ENCODE data around the gene ADAMTS1.

The ADAMTS1 gene

DNA sequence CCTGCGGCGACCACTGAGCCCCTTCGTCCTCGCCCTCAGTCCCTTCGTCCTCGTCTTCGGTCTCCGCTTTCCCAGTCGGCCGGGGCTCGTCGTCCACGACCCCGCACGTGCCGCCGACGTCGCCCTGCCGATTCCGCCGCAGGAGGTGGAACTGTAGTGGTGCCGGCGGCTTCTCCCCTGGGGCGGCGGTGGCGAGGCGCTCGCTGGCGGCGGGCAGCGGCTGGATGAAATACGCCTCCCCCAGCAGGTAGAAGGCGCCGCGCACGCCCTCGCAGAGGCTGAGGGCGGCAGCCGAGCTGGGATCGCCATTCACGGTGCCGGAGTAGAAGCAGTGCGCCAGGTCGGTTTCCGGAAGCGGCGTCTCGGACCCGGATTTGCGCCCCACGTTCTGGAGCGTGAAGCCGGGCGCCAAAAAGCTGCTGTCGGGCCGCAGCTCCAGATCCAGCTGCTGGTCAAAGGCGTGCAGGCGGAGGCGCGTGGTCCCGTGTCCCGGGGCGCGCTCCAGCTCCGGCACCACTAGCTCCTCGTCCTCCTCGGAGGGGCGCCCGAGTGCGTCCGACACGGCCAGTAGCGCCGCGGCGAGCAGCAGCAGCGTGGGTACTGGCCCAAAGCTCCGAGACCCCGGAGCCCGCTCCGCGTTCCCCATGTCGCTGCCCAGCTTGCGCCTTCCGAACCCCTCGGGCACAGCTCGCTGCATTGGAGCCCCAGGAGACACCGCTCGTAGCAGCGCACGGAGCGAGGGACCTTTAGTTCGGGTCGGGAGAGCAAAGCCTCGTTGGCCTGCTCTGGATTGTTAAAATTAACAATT is 747 bp downstream of the ADAMTS1 start:
- peak; percentile 58 for DNase-seq

- DNase-seq = peak; percentile 67
These were observed 1.3 kb downstream of the ADAMTS1 start for GRCh38 chr21:26843933-26844257.

DNA sequence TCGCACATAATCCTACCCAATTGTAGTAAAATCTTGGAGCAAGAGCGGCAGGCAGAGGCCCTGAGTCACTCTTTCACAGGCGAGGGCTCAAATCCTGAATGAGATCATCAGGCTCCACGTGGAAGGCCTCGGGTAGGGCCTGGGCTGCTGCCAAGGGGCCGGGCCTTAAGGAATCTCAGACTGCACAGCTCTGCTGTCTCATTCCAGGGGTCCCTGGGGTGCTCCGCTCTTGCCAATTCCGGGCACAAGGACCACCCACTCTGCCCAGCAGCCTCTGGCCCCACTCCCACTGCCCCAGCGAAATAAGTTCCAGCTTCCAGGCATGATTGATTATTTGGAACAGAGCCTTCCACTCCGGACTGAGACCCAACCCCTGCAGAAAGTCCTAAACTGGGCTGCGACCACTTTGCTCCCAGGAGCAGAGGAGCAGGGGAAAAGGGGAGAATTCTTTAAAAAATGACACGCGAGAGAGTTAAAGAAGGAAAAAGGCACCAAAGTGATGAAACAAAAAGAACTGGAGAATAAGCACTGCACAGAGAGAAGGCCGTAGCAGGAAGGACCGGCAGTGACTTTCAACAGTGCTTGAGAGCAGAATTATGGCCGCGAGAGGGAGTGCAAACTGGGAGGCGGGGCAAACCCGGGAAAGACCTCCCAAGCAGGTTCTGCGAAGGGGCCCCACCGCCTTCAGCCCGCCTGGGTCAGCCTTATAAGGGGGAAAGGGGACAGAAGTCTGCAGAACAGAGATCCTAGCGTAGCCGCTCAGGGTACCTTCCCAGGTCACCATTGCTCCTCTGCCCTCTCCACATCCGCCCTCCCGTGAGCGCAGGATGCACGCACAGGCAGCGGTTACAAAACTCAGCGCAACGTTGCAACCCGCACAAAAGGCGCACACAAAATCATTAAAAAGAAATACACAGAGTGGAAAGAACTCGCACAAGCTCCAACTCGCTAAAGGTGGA is 2.0 kb downstream of the ADAMTS1 start:
- DNase-seq = peak; percentile 98

GRCh38 chr21:26842300-26842699 is 2.9 kb downstream of the ADAMTS1 start:
- DNase-seq = peak; percentile 59

- DNase-seq = peak; percentile 92
These were observed 4.3 kb downstream of the ADAMTS1 start for GRCh38 chr21:26840912-26841311.

DNA sequence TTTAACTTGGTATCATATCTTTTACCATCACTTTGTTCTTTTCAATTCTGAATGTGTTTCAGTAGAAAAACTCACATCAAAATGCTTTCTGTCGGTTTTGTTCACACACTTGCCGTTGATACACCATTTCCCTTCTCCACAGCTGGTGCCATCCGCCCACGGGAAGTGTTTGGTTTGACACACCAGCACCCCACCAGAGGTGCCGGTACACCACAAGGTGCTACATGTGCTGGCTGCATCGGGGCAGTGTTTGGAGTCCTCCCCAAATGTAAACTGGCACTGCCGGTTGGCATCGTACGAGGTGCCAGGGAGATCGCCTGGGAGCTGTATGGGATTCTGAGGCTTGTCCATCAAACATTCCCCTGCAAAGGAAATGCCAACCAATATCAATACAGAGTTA is 5.0 kb downstream of the ADAMTS1 start:
- no peak for DNase-seq

DNA sequence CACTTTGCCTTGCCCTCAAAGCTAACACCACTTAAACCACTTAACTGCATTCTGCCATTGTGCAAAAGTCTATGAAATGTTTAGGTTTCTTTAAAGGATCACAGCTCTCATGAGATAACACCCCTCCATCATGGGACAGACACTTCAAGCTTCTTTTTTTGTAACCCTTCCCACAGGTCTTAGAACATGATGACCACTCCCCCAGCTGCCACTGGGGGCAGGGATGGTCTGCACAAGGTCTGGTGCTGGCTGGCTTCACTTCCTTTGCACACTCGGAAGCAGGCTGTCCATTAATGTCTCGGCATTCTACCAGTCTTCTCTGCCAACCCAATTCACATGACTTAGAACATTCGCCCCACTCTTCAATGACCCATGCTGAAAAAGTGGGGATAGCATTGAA is 7.7 kb downstream of the ADAMTS1 start:
- DNase-seq = no peak

GRCh38 chr21:26836528-26836927 is 8.7 kb downstream of the ADAMTS1 start:
- DNase-seq = no peak

- DNase-seq = no peak
These were observed 9.4 kb downstream of the ADAMTS1 start for GRCh38 chr21:26835714-26836265.

GRCh38 chr21:26835027-26835713 is 10.0 kb downstream of the ADAMTS1 start:
- DNase-seq = peak; percentile 80

DNA sequence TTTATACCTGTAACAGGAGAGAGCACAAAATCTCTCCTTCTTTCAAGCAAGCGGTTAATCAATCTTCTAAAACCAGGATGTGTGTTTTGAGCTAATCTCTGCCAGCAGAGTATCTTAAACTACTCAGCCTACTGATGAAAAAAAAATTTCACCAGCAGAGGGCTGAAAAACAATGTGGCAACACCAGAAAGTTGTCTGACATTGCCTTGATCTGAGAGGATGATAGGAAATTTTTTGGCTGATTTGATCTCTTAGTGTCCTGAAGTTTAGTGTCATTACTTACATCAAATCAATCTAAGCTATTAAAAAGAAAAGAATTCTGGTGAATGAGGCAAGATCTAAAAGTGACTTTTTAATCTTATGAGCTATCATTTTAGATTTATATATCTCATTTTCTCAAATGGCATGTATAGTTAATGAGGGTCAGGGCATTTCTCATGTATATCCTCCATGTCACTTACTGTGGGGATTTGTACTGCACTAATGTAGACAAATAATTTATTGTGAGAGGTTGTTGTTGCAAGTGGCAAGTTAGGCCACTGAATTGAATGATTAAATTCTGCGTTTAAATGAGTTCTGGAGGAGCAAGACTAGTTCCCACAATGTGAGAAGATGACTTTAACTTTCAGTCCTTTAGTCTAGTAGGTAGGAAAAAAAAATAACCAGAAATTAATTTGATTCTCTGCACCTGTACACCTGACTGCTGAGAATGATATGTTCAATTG is 10.9 kb downstream of the ADAMTS1 start:
- DNase-seq = no peak

GRCh38 chr21:26833460-26833939 is 11.7 kb downstream of the ADAMTS1 start:
- no peak for DNase-seq

- no peak for DNase-seq
These were observed 12.2 kb downstream of the ADAMTS1 start for GRCh38 chr21:26833011-26833410.

GRCh38 chr21:26832546-26832945 is 12.7 kb downstream of the ADAMTS1 start:
- DNase-seq = no peak

- peak; percentile 52 for DNase-seq
These were observed 18.4 kb downstream of the ADAMTS1 start for GRCh38 chr21:26826801-26827200.

- DNase-seq = no peak
These were observed 24.7 kb downstream of the ADAMTS1 start for GRCh38 chr21:26820509-26820908.

- DNase-seq = peak; percentile 37
These were observed 25.4 kb downstream of the ADAMTS1 start for GRCh38 chr21:26819740-26820324.

DNA sequence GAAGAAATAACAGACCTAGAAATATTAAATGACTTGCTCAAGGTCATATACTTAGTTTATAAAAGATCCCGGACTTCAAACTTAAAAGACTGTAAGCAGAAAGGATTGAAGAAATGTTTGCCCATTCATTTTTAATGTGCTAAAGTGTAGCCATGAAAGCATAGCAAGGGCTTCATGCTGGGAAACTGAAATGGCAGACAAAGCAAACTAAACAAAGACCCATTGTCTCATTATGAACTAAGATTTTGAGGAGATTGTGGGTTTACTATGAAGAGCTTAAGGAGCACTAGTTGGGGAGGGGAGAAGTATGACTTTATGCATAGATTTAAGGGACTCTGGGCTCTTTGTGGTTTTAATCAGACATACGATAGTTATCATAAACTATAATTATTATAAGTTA is 26.3 kb downstream of the ADAMTS1 start:
- no peak for DNase-seq

DNA sequence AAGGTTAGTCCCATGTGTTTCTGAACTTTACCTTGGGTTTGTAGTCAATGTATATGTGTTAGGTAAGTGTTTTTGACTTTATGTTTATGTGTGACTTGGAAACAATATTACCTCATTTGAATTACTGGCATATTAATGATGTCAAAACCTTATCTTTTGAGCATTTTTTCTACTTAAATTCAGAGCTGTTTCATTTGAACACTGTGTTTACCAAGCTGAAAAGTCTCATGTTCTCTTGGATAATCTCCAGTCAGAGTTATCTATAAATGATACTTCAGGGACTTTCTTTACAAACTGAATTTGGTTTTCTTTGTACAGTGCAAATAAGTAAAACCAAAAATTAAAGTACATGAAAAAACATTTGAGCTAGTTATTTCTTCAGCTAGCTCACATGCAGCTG is 30.0 kb downstream of the ADAMTS1 start:
- no peak for DNase-seq

- peak; percentile 48 for DNase-seq
These were observed 30.8 kb downstream of the ADAMTS1 start for GRCh38 chr21:26814386-26814785.

DNA sequence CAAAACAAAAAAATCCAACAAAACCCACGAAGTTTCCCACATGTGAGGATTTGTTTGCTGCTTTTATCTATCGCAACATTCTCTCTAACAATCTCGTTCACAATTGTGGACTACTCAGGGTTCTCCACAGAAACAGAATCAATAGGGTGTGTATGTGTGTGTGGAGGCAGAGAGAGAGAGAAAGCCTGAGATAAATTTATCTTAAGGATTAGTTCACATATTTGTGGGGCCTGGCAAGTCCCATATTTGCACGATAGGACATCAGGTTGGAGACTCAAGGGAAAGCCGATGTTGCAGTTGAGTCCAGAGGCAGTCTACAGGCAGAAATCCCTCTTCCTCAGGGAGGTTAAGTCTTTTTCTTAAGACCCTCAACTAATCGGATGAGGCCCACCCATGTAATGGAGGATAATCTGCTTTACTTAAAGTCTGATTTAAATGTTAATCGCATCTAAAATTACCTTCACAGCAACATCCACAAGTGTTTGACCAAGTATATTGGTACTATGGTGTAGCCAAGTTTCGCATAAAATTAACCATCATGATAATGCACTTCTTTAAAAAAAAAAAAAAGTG is 31.7 kb downstream of the ADAMTS1 start:
- DNase-seq = no peak

All from fibroblast of skin of back (primary cell).